Loucy (cell line): Measurements from ENCODE around the gene PKDCC.

Experiments
- H2AFZ ChIP-seq: fragments of 200-600 bp; sonication (generic); 2 replicates; pipeline ENCODE4 v1.6.0; 2016; ENCODE audit warnings: antibody characterized with exemption, mild to moderate bottlenecking, low read length, moderate library complexity
- H3F3A ChIP-seq: fragments of 200-600 bp; 2 replicates; pipeline ENCODE4 v1.6.0; 2016; ENCODE audit warnings: antibody characterized with exemption, low read depth, mild to moderate bottlenecking
- H3K27me3 ChIP-seq: fragments of 200-600 bp; sonication (generic); 2 replicates; pipeline ENCODE4 v1.6.1; 2014; ENCODE audit warnings: low read length, mild to moderate bottlenecking; ENCODE audit not compliant: insufficient read depth, poor library complexity, severe bottlenecking
- H3K36me3 ChIP-seq: fragments of 200-600 bp; sonication (generic); 2 replicates; pipeline ENCODE4 v1.6.1; 2016; ENCODE audit warnings: low read length; ENCODE audit not compliant: insufficient read depth
- H3K4me1 ChIP-seq: fragments of 200-600 bp; sonication (generic); 2 replicates; pipeline ENCODE4 v1.5.1; 2014; ENCODE audit warnings: low read length, mild to moderate bottlenecking; ENCODE audit not compliant: insufficient read depth, poor library complexity, severe bottlenecking
- H3K4me2 ChIP-seq: fragments of 200-600 bp; sonication (generic); 2 replicates; pipeline ENCODE4 v1.6.0; 2014; ENCODE audit warnings: antibody characterized with exemption, low read length, low read depth, mild to moderate bottlenecking; ENCODE audit not compliant: poor library complexity, severe bottlenecking
- H3K4me3 ChIP-seq: fragments of 200-600 bp; sonication (generic); 2 replicates; pipeline ENCODE4 v1.5.1; 2014; ENCODE audit warnings: low read length, mild to moderate bottlenecking, mixed read lengths; ENCODE audit not compliant: poor library complexity, severe bottlenecking
- H3K79me2 ChIP-seq: fragments of 200-600 bp; sonication (generic); 2 replicates; pipeline ENCODE4 v1.6.1; 2014; ENCODE audit warnings: low read length; ENCODE audit not compliant: insufficient read depth
- H3K9ac ChIP-seq: fragments of 200-600 bp; sonication (generic); 2 replicates; pipeline ENCODE4 v1.6.0; 2014; ENCODE audit warnings: mild to moderate bottlenecking, low read depth, low read length, moderate library complexity; ENCODE audit not compliant: poor library complexity, severe bottlenecking
- H3K9me2 ChIP-seq: fragments of 200-600 bp; sonication (generic); replicated peaks from 2 replicates; pipeline ENCODE4 v1.6.1; 2016; ENCODE audit warnings: low read depth, low read length, mixed read lengths
- H3K9me3 ChIP-seq: fragments of 200-600 bp; sonication (generic); 2 replicates; pipeline ENCODE4 v1.6.1; 2014; ENCODE audit warnings: mild to moderate bottlenecking, antibody characterized with exemption, low read length, low read depth; ENCODE audit not compliant: insufficient read depth
- H4K20me1 ChIP-seq: fragments of 200-600 bp; sonication (generic); 2 replicates; pipeline ENCODE4 v1.6.0; 2014; ENCODE audit warnings: antibody characterized with exemption, low read length, mild to moderate bottlenecking; ENCODE audit not compliant: insufficient read depth, poor library complexity, severe bottlenecking
- EZH2phosphoT487 ChIP-seq: fragments of 200-600 bp; IDR thresholded peaks from 2 replicates; pipeline ENCODE4 v1.6.1; 2018; ENCODE audit warnings: antibody characterized with exemption, mild to moderate bottlenecking, moderate library complexity, borderline replicate concordance
- TF ChIP-seq, protein P1 (sequence below): fragments of 200-600 bp; sonication (generic); conservative IDR thresholded peaks from 2 replicates; pipeline ENCODE4 v1.5.1; 2014; ENCODE audit warnings: mild to moderate bottlenecking, antibody characterized with exemption, low read length

Gene PKDCC

DNA sequence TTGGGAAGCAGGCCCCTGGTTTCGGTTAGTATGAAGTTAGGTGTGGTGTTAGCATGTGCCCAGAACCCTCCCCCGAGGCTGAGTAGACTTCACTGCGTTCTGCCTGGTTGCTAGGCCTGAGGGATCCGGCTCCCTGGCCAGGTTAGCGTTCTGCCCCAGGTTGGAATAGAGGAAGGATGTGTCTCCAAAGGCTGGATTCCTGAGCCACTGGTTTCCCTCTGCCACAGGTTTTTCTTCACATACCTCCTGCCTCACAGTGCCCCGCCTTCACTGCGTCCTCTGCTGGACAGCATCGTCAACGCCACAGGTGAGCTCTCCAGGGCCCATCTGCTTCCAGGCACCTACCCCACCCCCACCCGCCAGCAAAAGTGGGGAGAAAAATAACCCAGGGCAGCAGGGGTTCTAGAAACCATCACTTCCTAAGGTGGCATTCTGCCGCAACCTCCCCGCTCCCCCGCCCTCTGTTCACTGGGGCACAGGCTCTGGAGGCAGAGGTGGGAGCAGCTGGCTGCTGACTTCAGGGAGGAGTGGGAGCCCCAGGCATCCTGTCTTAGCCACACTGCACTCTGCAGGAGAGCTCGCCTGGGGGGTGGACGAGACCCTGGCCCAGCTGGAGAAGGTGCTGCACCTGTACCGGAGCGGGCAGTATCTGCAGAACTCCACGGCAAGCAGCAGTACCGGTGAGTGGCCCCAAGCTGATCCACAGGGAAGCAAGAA, 7.1 kb downstream of the PKDCC start:
- Histone ChIP-seq H3K9ac (no peak overlapping the region), H3K9me2 (no peaks in the 10 kb centered on the region), H4K20me1 (no peaks in the 10 kb centered on the region), H3K4me1 (no peaks in the 10 kb centered on the region), H3K4me2 (no peak overlapping the region), H3K36me3 (no peaks in the 10 kb centered on the region), H3K9me3 (no peaks in the 10 kb centered on the region), H3F3A (no peaks in the 10 kb centered on the region), H2AFZ (no peak overlapping the region), H3K4me3 (no peak overlapping the region), H3K79me2 (no peaks in the 10 kb centered on the region), H3K27me3 (no peaks in the 10 kb centered on the region)
- TF ChIP-seq, protein P1, sequence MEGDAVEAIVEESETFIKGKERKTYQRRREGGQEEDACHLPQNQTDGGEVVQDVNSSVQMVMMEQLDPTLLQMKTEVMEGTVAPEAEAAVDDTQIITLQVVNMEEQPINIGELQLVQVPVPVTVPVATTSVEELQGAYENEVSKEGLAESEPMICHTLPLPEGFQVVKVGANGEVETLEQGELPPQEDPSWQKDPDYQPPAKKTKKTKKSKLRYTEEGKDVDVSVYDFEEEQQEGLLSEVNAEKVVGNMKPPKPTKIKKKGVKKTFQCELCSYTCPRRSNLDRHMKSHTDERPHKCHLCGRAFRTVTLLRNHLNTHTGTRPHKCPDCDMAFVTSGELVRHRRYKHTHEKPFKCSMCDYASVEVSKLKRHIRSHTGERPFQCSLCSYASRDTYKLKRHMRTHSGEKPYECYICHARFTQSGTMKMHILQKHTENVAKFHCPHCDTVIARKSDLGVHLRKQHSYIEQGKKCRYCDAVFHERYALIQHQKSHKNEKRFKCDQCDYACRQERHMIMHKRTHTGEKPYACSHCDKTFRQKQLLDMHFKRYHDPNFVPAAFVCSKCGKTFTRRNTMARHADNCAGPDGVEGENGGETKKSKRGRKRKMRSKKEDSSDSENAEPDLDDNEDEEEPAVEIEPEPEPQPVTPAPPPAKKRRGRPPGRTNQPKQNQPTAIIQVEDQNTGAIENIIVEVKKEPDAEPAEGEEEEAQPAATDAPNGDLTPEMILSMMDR = no peak
- no peak for TF ChIP-seq EZH2phosphoT487

DNA sequence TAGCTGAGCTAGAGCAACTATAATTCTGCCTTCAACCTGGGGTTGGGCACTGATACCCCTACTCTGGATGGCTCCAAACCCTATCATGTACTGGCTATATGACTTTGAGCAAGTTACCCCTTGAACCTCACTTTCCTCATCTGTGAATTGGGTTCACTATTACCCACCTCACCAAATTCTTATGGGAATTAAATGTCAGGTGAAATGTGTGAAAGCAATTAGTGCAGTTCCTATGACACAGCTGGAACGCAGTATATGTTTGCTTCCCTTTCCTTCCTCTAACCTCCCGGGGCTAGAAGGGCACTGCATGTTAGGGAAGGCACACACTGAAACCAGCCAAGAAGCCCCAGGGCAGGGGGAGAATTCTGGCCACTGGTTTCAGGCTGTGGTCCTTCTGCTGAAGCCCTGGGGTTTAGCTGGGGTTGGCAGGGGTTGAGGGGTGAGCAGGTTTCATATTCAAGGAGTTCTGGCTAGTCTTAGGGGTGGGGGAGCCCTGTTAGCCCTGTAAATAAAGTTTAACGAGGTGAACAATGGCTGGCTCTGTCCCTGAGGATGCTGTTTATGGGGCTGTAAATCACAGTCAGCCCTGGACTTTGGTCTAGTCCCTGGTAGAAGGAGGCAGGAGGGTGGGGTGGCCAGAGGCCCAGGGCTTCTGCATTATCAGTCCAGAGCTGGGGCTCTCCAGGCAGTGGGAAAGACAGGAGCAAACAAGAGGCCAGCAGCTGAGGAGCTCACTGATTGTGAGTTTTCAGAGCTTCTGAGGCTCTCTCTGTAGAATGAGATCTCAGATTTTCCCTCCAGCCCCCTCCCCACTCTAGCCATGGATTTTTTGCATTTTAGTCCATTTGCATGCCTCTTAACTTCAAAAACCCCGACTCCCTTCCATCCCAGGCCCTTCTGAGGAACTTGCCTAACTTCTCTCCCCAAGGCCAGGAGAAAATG, 8.0 kb downstream of the PKDCC start:
- no peaks in the 10 kb centered on the region for H3K9me3 ChIP-seq
- H3K9ac ChIP-seq = no peak overlapping the region
- no peaks in the 10 kb centered on the region for H3K4me1 ChIP-seq
- H3F3A ChIP-seq = no peaks in the 10 kb centered on the region
- no peaks in the 10 kb centered on the region for H3K27me3 ChIP-seq
- H2AFZ ChIP-seq = no peak overlapping the region
- H3K36me3 ChIP-seq = no peaks in the 10 kb centered on the region
- no peak overlapping the region for H3K4me3 ChIP-seq
- no peak for TF ChIP-seq EZH2phosphoT487
- TF ChIP-seq, protein P1 = no peak
- no peaks in the 10 kb centered on the region for H3K79me2 ChIP-seq
- no peak overlapping the region for H3K4me2 ChIP-seq
- no peaks in the 10 kb centered on the region for H3K9me2 ChIP-seq
- H4K20me1 ChIP-seq = no peaks in the 10 kb centered on the region

DNA sequence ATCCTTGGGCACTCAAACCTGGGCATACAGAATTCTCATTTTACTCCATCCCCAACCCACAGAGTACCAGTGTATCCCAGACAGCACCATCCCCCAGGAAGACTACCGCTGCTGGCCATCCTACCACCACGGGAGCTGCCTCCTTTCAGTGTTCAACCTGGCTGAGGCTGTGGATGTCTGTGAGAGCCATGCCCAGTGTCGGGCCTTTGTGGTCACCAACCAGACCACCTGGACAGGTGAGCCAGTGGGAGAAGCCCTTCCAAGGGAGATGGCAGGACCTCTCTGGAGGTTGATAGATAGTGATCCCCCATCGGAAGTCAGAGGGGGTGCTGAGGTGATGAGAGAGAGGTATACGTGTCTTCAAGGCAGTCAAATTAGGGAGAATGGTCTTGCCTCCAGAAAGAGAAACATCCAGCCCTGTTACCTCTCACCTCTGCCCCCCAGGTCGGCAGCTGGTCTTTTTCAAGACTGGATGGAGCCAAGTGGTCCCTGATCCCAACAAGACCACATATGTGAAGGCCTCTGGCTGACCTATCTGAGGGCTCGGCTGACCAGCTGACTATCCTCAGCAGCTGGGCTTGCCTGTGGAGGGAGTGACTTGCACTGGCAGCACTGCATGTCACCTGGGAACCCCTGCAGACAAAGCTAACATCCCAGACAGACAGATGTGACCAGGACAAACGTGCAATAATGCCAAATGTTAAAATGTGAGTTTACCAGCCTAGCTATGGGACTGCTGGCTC, 9.5 kb downstream of the PKDCC start:
- Histone ChIP-seq H3K79me2 (no peaks in the 10 kb centered on the region), H3K9me3 (no peaks in the 10 kb centered on the region), H2AFZ (no peak overlapping the region), H3K9me2 (no peaks in the 10 kb centered on the region), H3K27me3 (no peaks in the 10 kb centered on the region), H4K20me1 (no peaks in the 10 kb centered on the region), H3K9ac (no peak overlapping the region), H3K4me2 (no peak overlapping the region), H3F3A (no peaks in the 10 kb centered on the region), H3K4me3 (no peak overlapping the region), H3K4me1 (no peaks in the 10 kb centered on the region), H3K36me3 (no peaks in the 10 kb centered on the region)
- TF ChIP-seq EZH2phosphoT487 = no peak
- TF ChIP-seq, protein P1 = no peak
